Uterus (tissue), 2 donors: ENCODE measurements around the gene SPATA9.
"Not testable (repeated sequence)": the region's sequence is repeated elsewhere in the genome, so short reads cannot be mapped to it uniquely, and the experiment has no call there.

Experiments used
- CTCF ChIP-seq, 4 experiments: fragments of 200-600 bp in 2 of 4; fragments of 450-650 bp in 2 of 4; sonication (generic) in 2 of 4; IDR thresholded peaks; one replicate each; pipeline ENCODE4 v1.5.1; 2016 to 2019; ENCODE audit warnings: antibody characterized with exemption in 4 of 4, mild to moderate bottlenecking in 2 of 4, moderate library complexity in 1 of 4
- POLR2A ChIP-seq, 2 donors: fragments of 450-650 bp; IDR thresholded peaks; one replicate each; pipeline ENCODE4 v1.6.1; 2016; ENCODE audit warnings: antibody characterized with exemption in 2 of 2, mild to moderate bottlenecking in 1 of 2, moderate library complexity in 1 of 2

- TF ChIP-seq CTCF, POLR2A (IDR thresholded peaks at IDR 0.05): not testable (repeated sequence)
These were observed 23.4 kb upstream of the SPATA9 start for GRCh38 chr5:95706196-95706595.
